ENCODE measurements around the gene TCEANC2. TPM values are rescaled to one million over a fixed set of nuclear protein-coding genes. Genes with fewer than 3 reads are reported as not detected.

The TCEANC2 gene
- total RNA-seq, 1 donor from 2014 or later: 6.7 TPM

GRCh38 chr1:54114001-54114400 is 60.6 kb downstream of the TCEANC2 start:
- Mint-ChIP-seq H3K27me3 (peaks cover 4% of the 10 kb centered on the region), H3K4me1 (ENCODE audit: low read depth) (no peaks in the 10 kb centered on the region), H3K9me3 (ENCODE audit: low read depth) (no peaks in the 10 kb centered on the region), H3K27ac (no peak overlapping the region), H3K36me3 (ENCODE audit: insufficient read depth) (no peaks in the 10 kb centered on the region), H3K4me3 (ENCODE audit: low read depth) (no peak overlapping the region)
- TF ChIP-seq CTCF (IDR thresholded peaks at IDR 0.05; ENCODE audit: unreplicated experiment): no peak
- DNase-seq (ENCODE audit: low spot score, unreplicated experiment): no peak

- no peak for TF ChIP-seq CTCF (IDR thresholded peaks at IDR 0.05; ENCODE audit: unreplicated experiment)
- Mint-ChIP-seq H3K27ac (no peak overlapping the region), H3K27me3 (peaks cover 4% of the 10 kb centered on the region), H3K4me3 (ENCODE audit: low read depth) (no peak overlapping the region), H3K36me3 (ENCODE audit: insufficient read depth) (no peaks in the 10 kb centered on the region), H3K9me3 (ENCODE audit: low read depth) (no peaks in the 10 kb centered on the region), H3K4me1 (ENCODE audit: low read depth) (no peaks in the 10 kb centered on the region)
- no peak for DNase-seq (ENCODE audit: low spot score, unreplicated experiment)
Observed at GRCh38 chr1:54114955-54115354, 61.5 kb downstream of the TCEANC2 start.

GRCh38 chr1:54115520-54115919 is 62.1 kb downstream of the TCEANC2 start:
- H3K4me1 Mint-ChIP-seq (ENCODE audit: low read depth): no peaks in the 10 kb centered on the region
- TF ChIP-seq CTCF (IDR thresholded peaks at IDR 0.05; ENCODE audit: unreplicated experiment): no peak
- DNase-seq (ENCODE audit: low spot score, unreplicated experiment): no peak
- peaks cover 4% of the 10 kb centered on the region for H3K27me3 Mint-ChIP-seq
- no peaks in the 10 kb centered on the region for H3K36me3 Mint-ChIP-seq (ENCODE audit: insufficient read depth)
- H3K4me3 Mint-ChIP-seq (ENCODE audit: low read depth): no peak overlapping the region
- H3K27ac Mint-ChIP-seq: no peak overlapping the region
- no peaks in the 10 kb centered on the region for H3K9me3 Mint-ChIP-seq (ENCODE audit: low read depth)

- H3K9me3 Mint-ChIP-seq (ENCODE audit: low read depth): no peaks in the 10 kb centered on the region
- H3K4me3 Mint-ChIP-seq (ENCODE audit: low read depth): no peak overlapping the region
- peaks cover 2% of the 10 kb centered on the region for H3K4me1 Mint-ChIP-seq (ENCODE audit: low read depth)
- no peaks in the 10 kb centered on the region for H3K36me3 Mint-ChIP-seq (ENCODE audit: insufficient read depth)
- H3K27ac Mint-ChIP-seq: no peak overlapping the region
- H3K27me3 Mint-ChIP-seq: peaks cover 18% of the 10 kb centered on the region
- DNase-seq (ENCODE audit: low spot score, unreplicated experiment): no peak
- TF ChIP-seq CTCF (IDR thresholded peaks at IDR 0.05; ENCODE audit: unreplicated experiment): no peak
Observed at GRCh38 chr1:54117815-54118563, 64.6 kb downstream of the TCEANC2 start.

- H3K9me3 Mint-ChIP-seq (ENCODE audit: low read depth): no peaks in the 10 kb centered on the region
- H3K4me3 Mint-ChIP-seq (ENCODE audit: low read depth): no peak overlapping the region
- no peak overlapping the region for H3K27ac Mint-ChIP-seq
- H3K36me3 Mint-ChIP-seq (ENCODE audit: insufficient read depth): no peaks in the 10 kb centered on the region
- H3K4me1 Mint-ChIP-seq (ENCODE audit: low read depth): peaks cover 2% of the 10 kb centered on the region
- no peak for TF ChIP-seq CTCF (IDR thresholded peaks at IDR 0.05; ENCODE audit: unreplicated experiment)
- DNase-seq (ENCODE audit: low spot score, unreplicated experiment): no peak
- H3K27me3 Mint-ChIP-seq: peaks cover 20% of the 10 kb centered on the region
Observed at GRCh38 chr1:54118704-54119103, 65.3 kb downstream of the TCEANC2 start.
